ENCODE data around the gene MVD. TPM values are rescaled to one million over a fixed set of nuclear protein-coding genes. Genes with fewer than 3 reads are reported as not detected.
A peak's percentile ranks its signal among the peaks of the same experiment; 100 is the strongest.

MVD gene
- total and polyA plus RNA-seq, 10 of the 15 experiments (the other 5 are each of a cell fraction or from before 2014, with no cell fraction given), result 5.0 to 147 (median 65.0) TPM

DNA sequence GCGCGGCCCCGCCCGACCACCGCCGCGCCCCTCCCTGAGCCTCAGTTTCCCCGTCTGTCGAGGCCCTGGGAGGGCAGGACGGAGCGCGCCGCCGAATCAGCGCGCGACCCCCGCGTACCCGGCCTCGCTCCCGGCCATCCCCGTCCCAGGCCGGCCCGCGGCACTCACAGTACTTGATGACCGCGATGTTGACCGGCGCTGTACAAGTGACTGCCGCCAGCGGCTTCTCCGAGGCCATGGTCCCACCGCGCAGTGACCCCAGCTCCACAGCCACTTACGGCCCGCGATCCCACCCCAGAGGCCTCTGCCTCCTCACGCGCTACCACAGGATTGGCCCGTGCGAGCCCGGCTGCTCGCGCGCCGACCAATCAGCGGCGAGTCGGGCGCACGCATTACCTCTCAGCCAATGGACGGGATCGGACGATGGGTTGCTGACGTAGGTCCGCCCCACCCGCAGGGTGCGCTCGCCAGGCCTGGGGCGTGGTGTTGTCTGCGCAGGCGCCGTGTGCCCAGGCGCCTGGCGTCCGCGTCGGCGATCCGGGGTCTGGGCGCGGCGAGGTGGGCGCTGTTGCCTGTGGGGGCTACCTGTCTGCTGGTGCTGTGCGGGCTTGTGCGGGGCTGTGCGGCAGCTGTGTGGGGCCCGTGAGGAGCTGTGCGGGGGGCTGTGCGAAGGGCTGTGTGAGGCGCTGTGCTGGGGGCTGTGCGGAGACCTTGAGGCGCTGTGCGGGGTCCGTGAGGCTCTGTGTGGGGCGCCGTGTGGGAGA lies at the start of gene MVD (continued):
- TF ChIP-seq, protein P1, sequence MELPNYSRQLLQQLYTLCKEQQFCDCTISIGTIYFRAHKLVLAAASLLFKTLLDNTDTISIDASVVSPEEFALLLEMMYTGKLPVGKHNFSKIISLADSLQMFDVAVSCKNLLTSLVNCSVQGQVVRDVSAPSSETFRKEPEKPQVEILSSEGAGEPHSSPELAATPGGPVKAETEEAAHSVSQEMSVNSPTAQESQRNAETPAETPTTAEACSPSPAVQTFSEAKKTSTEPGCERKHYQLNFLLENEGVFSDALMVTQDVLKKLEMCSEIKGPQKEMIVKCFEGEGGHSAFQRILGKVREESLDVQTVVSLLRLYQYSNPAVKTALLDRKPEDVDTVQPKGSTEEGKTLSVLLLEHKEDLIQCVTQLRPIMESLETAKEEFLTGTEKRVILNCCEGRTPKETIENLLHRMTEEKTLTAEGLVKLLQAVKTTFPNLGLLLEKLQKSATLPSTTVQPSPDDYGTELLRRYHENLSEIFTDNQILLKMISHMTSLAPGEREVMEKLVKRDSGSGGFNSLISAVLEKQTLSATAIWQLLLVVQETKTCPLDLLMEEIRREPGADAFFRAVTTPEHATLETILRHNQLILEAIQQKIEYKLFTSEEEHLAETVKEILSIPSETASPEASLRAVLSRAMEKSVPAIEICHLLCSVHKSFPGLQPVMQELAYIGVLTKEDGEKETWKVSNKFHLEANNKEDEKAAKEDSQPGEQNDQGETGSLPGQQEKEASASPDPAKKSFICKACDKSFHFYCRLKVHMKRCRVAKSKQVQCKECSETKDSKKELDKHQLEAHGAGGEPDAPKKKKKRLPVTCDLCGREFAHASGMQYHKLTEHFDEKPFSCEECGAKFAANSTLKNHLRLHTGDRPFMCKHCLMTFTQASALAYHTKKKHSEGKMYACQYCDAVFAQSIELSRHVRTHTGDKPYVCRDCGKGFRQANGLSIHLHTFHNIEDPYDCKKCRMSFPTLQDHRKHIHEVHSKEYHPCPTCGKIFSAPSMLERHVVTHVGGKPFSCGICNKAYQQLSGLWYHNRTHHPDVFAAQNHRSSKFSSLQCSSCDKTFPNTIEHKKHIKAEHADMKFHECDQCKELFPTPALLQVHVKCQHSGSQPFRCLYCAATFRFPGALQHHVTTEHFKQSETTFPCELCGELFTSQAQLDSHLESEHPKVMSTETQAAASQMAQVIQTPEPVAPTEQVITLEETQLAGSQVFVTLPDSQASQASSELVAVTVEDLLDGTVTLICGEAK (IDR thresholded peaks at IDR 0.05; ENCODE audit: borderline replicate concordance), result no peak
- TF ChIP-seq JUND (IDR thresholded peaks at IDR 0.05; ENCODE audit: low read depth, low read length), result no peak; the same call in 1 of the 2 replicates
- TF ChIP-seq, protein P2, sequence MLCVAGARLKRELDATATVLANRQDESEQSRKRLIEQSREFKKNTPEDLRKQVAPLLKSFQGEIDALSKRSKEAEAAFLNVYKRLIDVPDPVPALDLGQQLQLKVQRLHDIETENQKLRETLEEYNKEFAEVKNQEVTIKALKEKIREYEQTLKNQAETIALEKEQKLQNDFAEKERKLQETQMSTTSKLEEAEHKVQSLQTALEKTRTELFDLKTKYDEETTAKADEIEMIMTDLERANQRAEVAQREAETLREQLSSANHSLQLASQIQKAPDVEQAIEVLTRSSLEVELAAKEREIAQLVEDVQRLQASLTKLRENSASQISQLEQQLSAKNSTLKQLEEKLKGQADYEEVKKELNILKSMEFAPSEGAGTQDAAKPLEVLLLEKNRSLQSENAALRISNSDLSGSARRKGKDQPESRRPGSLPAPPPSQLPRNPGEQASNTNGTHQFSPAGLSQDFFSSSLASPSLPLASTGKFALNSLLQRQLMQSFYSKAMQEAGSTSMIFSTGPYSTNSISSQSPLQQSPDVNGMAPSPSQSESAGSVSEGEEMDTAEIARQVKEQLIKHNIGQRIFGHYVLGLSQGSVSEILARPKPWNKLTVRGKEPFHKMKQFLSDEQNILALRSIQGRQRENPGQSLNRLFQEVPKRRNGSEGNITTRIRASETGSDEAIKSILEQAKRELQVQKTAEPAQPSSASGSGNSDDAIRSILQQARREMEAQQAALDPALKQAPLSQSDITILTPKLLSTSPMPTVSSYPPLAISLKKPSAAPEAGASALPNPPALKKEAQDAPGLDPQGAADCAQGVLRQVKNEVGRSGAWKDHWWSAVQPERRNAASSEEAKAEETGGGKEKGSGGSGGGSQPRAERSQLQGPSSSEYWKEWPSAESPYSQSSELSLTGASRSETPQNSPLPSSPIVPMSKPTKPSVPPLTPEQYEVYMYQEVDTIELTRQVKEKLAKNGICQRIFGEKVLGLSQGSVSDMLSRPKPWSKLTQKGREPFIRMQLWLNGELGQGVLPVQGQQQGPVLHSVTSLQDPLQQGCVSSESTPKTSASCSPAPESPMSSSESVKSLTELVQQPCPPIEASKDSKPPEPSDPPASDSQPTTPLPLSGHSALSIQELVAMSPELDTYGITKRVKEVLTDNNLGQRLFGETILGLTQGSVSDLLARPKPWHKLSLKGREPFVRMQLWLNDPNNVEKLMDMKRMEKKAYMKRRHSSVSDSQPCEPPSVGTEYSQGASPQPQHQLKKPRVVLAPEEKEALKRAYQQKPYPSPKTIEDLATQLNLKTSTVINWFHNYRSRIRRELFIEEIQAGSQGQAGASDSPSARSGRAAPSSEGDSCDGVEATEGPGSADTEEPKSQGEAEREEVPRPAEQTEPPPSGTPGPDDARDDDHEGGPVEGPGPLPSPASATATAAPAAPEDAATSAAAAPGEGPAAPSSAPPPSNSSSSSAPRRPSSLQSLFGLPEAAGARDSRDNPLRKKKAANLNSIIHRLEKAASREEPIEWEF (IDR thresholded peaks at IDR 0.05; ENCODE audit: insufficient replicate concordance, low read depth, low read length), result no peak
- TF ChIP-seq SIN3A (IDR thresholded peaks at IDR 0.05; ENCODE audit: low read depth, low read length), result peak; percentile 67
- no peak for TF ChIP-seq CHD4 (IDR thresholded peaks at IDR 0.05)
- TF ChIP-seq POU2F2 (IDR thresholded peaks at IDR 0.05; ENCODE audit: borderline replicate concordance, low read depth, low read length), result peak; percentile 51; the same call in 2 of the 3 replicates
- TF ChIP-seq BHLHE40 (IDR thresholded peaks at IDR 0.05; ENCODE audit: borderline replicate concordance in 1 of 2, low read depth in 2 of 2, low read length in 1 of 2), result peak; percentile 85 to 96; a peak in 3 of 4 replicates
- TF ChIP-seq NR2F1 (conservative IDR thresholded peaks at IDR 0.05), result peak; percentile 91
- TF ChIP-seq ZNF24 (IDR thresholded peaks at IDR 0.05), result 0 out of 2 replicates have a peak, but pooled peaks have one; percentile 48
- no peak; a peak in 1 of 4 replicates for TF ChIP-seq SRF (IDR thresholded peaks at IDR 0.05; ENCODE audit: low read depth in 2 of 2, low read length in 2 of 2)
- TF ChIP-seq NBN (IDR thresholded peaks at IDR 0.05), result peak; percentile 48
- TF ChIP-seq MYC (IDR thresholded peaks at IDR 0.05; ENCODE audit: insufficient read depth, insufficient read length, insufficient replicate concordance, low read length, severe bottlenecking), result peak; percentile 37
- peak; percentile 50 for TF ChIP-seq NRF1 (conservative IDR thresholded peaks at IDR 0.05; ENCODE audit: low read depth, low read length)
- TF ChIP-seq, protein P3, sequence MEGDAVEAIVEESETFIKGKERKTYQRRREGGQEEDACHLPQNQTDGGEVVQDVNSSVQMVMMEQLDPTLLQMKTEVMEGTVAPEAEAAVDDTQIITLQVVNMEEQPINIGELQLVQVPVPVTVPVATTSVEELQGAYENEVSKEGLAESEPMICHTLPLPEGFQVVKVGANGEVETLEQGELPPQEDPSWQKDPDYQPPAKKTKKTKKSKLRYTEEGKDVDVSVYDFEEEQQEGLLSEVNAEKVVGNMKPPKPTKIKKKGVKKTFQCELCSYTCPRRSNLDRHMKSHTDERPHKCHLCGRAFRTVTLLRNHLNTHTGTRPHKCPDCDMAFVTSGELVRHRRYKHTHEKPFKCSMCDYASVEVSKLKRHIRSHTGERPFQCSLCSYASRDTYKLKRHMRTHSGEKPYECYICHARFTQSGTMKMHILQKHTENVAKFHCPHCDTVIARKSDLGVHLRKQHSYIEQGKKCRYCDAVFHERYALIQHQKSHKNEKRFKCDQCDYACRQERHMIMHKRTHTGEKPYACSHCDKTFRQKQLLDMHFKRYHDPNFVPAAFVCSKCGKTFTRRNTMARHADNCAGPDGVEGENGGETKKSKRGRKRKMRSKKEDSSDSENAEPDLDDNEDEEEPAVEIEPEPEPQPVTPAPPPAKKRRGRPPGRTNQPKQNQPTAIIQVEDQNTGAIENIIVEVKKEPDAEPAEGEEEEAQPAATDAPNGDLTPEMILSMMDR (IDR thresholded peaks at IDR 0.05 in 2 of 3, conservative IDR thresholded peaks at IDR 0.05 in 1 of 3; ENCODE audit: control insufficient read depth in 2 of 3, extremely low read depth in 1 of 3, insufficient read depth in 1 of 3, low read depth in 3 of 3, low read length in 3 of 3), result 0 out of 6 replicates have a peak, but pooled peaks of 1 of the 3 experiments have one; percentile 4
- no peak for TF ChIP-seq ZNF274 (IDR thresholded peaks at IDR 0.05; ENCODE audit: insufficient read depth, insufficient read length)
- no peak for TF ChIP-seq TBL1XR1 (IDR thresholded peaks at IDR 0.05; ENCODE audit: low read depth, low read length)

All from GM12878 (cell line).